Fibroblast of skin of back (primary cell): ENCODE data around the gene PATJ.
"Not testable (repeated sequence)": the region's sequence is repeated elsewhere in the genome, so short reads cannot be mapped to it uniquely, and the experiment has no call there.

Experiments used
- DNase-seq: peaks from one replicate; pipeline ENCODE4 v3.0.0-alpha.2; 2013

PATJ gene

GRCh38 chr1:62180639-62181038, 438.4 kb downstream of the PATJ start:
- no peak for DNase-seq

- DNase-seq = no peak
Observed at GRCh38 chr1:62181532-62181931, 439.3 kb downstream of the PATJ start.

GRCh38 chr1:62182157-62182556, 439.9 kb downstream of the PATJ start:
- not testable (repeated sequence) for DNase-seq

GRCh38 chr1:62183164-62184020, 441.1 kb downstream of the PATJ start:
- not testable (repeated sequence) for DNase-seq

- DNase-seq = no peak
Observed at GRCh38 chr1:62184336-62184735, 442.1 kb downstream of the PATJ start.

GRCh38 chr1:62185233-62185632, 443.0 kb downstream of the PATJ start:
- not testable (repeated sequence) for DNase-seq

- no peak for DNase-seq
Observed at GRCh38 chr1:62185677-62186076, 443.4 kb downstream of the PATJ start.

GRCh38 chr1:62187548-62187947, 445.3 kb downstream of the PATJ start:
- no peak for DNase-seq

- DNase-seq = no peak
Observed at GRCh38 chr1:62188111-62188510, 445.8 kb downstream of the PATJ start.

- DNase-seq = peak; percentile 2
Observed at GRCh38 chr1:62194651-62195544, 452.6 kb downstream of the PATJ start, which contains the start of gene L1TD1. TSS of gene L1TD1 (plus strand) at chr1:62194849. CDS start at chr1:62206629, 11,780 bp downstream.

- DNase-seq = no peak
Observed at GRCh38 chr1:62196086-62196690, 453.9 kb downstream of the PATJ start.

GRCh38 chr1:62198069-62198780, 455.9 kb downstream of the PATJ start:
- no peak for DNase-seq

- DNase-seq = peak; percentile 8
Observed at GRCh38 chr1:62198781-62199125, 456.5 kb downstream of the PATJ start.

GRCh38 chr1:62207187-62207586, 464.9 kb downstream of the PATJ start:
- DNase-seq = no peak

- no peak for DNase-seq
Observed at GRCh38 chr1:62208087-62208486, 465.8 kb downstream of the PATJ start.

- DNase-seq = no peak
Observed at GRCh38 chr1:62208970-62209369, 466.7 kb downstream of the PATJ start.

- DNase-seq = no peak
Observed at GRCh38 chr1:62209931-62210595, 467.8 kb downstream of the PATJ start.

- no peak for DNase-seq
Observed at GRCh38 chr1:62210960-62211359, 468.7 kb downstream of the PATJ start.

GRCh38 chr1:62212411-62212810, 470.1 kb downstream of the PATJ start:
- no peak for DNase-seq

- DNase-seq = no peak
Observed at GRCh38 chr1:62213075-62213914, 471.0 kb downstream of the PATJ start.

GRCh38 chr1:62218604-62219003, 476.3 kb downstream of the PATJ start:
- no peak for DNase-seq
